Liver (tissue), 3 donors: Measurements from ENCODE around the gene PHF20.

ENCODE experiments used
- CTCF ChIP-seq: fragments of 150-350 bp; IDR thresholded peaks from 2 replicates; pipeline ENCODE4 v1.5.1; 2017; ENCODE audit warnings: improper control_type of control experiment, low read depth, low read length; ENCODE audit not compliant: missing input control
- EGR1 ChIP-seq, 2 donors: IDR thresholded peaks; 2 replicates each; pipeline ENCODE4 v1.6.1; 2016 to 2018; ENCODE audit warnings: antibody characterized with exemption in 2 of 2, low read depth in 2 of 2
- GABPA ChIP-seq, 2 donors: IDR thresholded peaks in 1 of 2; conservative IDR thresholded peaks in 1 of 2; 2 replicates each; pipeline ENCODE4 v1.6.1; 2016; ENCODE audit warnings: antibody characterized with exemption in 2 of 2, mild to moderate bottlenecking in 1 of 2, moderate library complexity in 1 of 2
- MAX ChIP-seq: IDR thresholded peaks from 2 replicates; pipeline ENCODE4 v1.6.1; 2016; ENCODE audit warnings: antibody characterized with exemption
- NR2F2 ChIP-seq: IDR thresholded peaks from 2 replicates; pipeline ENCODE4 v1.6.1; 2016; ENCODE audit warnings: antibody characterized with exemption
- RAD21 ChIP-seq, 2 donors: IDR thresholded peaks; 2 replicates each; pipeline ENCODE4 v1.6.1; 2016; ENCODE audit warnings: antibody characterized with exemption in 2 of 2, mild to moderate bottlenecking in 2 of 2
- RXRA ChIP-seq, 2 donors: IDR thresholded peaks; 2 replicates each; pipeline ENCODE4 v1.6.1; 2017 to 2018; ENCODE audit warnings: antibody characterized with exemption in 2 of 2, mild to moderate bottlenecking in 1 of 2
- SP1 ChIP-seq: IDR thresholded peaks from 2 replicates; pipeline ENCODE4 v1.6.1; 2018; ENCODE audit warnings: antibody characterized with exemption, mild to moderate bottlenecking
- YY1 ChIP-seq: IDR thresholded peaks from 2 replicates; pipeline ENCODE4 v1.6.1; 2016; ENCODE audit warnings: antibody characterized with exemption, mild to moderate bottlenecking
- ZBTB33 ChIP-seq: IDR thresholded peaks from 2 replicates; pipeline ENCODE4 v1.6.1; 2016; ENCODE audit warnings: antibody characterized with exemption
- donor health status: healthy.
- donor health status: healthy.

- TF ChIP-seq CTCF (no peak), SP1 (no peak), RXRA (IDR thresholded peaks at IDR 0.05) (no peak), GABPA (IDR thresholded peaks at IDR 0.05 in 1 of 2, conservative IDR thresholded peaks at IDR 0.05 in 1 of 2) (no peak), YY1 (no peak), EGR1 (IDR thresholded peaks at IDR 0.05; ENCODE audit: low read depth in 2 of 2) (no peak), RAD21 (IDR thresholded peaks at IDR 0.05) (no peak), ZBTB33 (no peak), MAX (no peak), NR2F2 (no peak)
Measured at GRCh38 chr20:35902545-35902941, 130.7 kb downstream of the PHF20 start.
